ENCODE results near the gene SAMD3.

DNA sequence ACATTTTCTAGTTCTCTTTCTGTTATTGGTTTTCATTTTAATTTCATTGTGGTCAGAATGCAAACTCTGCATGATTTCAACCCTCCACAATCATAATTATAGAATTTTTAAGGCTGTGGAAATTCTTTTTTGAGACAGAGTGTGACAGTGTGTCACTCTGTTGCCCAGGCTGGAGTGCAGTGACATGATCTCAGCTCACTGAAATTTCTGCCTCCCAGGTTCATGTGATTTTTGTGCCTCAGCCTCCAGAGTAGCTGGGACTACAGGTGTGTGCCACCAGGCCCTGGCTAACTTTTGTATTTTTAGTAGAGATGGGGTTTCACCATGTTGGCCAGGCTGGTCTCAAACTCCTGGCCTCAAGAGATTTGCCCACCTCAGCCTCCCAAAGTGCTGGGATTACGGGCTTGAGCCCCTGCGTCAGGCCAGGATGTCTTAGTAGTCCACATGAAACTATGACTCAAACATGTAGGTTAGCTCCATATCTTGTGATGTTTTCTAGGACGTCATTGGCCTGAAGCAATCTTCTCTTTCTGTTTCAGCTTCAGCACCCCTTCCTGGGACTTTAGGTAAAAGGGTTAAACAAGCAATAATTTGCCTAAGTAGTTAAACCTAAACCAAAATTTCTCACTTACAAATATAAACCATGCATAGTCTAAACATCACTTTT, 47.4 kb upstream of the SAMD3 start:
- TF ChIP-seq EZH2phosphoT487 (IDR thresholded peaks at IDR 0.05; ENCODE audit: insufficient read depth, low read depth) (no peak), EZH2 (IDR thresholded peaks at IDR 0.05; ENCODE audit: insufficient read depth, poor library complexity, severe bottlenecking) (no peak)

Data from GM23248 (cell line).